IPS-20b (cell line): ENCODE results near the gene NF2.

Experiments used
- H3K27ac ChIP-seq: one replicate; pipeline ENCODE4 v1.5.1; 2013; ENCODE audit warnings: low read length
- H3K27me3 ChIP-seq: 2 replicates; pipeline ENCODE4 v1.6.1; 2013; ENCODE audit warnings: mild to moderate bottlenecking, low read length, inconsistent platforms; ENCODE audit not compliant: insufficient read depth
- H3K36me3 ChIP-seq: 2 replicates; pipeline ENCODE4 v1.6.1; 2013; ENCODE audit warnings: low read depth, mild to moderate bottlenecking, inconsistent platforms, low read length, moderate library complexity; ENCODE audit not compliant: insufficient read depth
- H3K4me1 ChIP-seq: 2 replicates; pipeline ENCODE4 v1.6.1; 2013; ENCODE audit warnings: mild to moderate bottlenecking, control low read depth, inconsistent platforms, low read length, moderate library complexity; ENCODE audit not compliant: insufficient read depth
- H3K4me3 ChIP-seq: 2 replicates; pipeline ENCODE4 v1.5.1; 2013; ENCODE audit warnings: mild to moderate bottlenecking, low read length, inconsistent platforms
- H3K9ac ChIP-seq: 2 replicates; pipeline ENCODE4 v1.6.1; 2013; ENCODE audit warnings: low read depth, mild to moderate bottlenecking, inconsistent platforms, low read length, moderate library complexity
- H3K9me3 ChIP-seq: 2 replicates; pipeline ENCODE4 v1.6.1; 2013; ENCODE audit warnings: mild to moderate bottlenecking, low read depth, low read length, inconsistent platforms; ENCODE audit not compliant: insufficient read depth

Gene NF2

GRCh38 chr22:29733362-29734201, 130.1 kb downstream of the NF2 start:
- H3K27ac ChIP-seq: no peak overlapping the region
- H3K27me3 ChIP-seq: no peaks in the 10 kb centered on the region
- H3K4me1 ChIP-seq: peaks cover 11% of the 10 kb centered on the region; the same call in 1 of the 2 replicates
- no peaks in the 10 kb centered on the region for H3K36me3 ChIP-seq
- no peak overlapping the region for H3K9ac ChIP-seq
- no peaks in the 10 kb centered on the region for H3K9me3 ChIP-seq
- H3K4me3 ChIP-seq: no peak overlapping the region

- peaks cover 11% of the 10 kb centered on the region; the same call in 1 of the 2 replicates for H3K4me1 ChIP-seq
- no peaks in the 10 kb centered on the region for H3K27me3 ChIP-seq
- no peaks in the 10 kb centered on the region for H3K9me3 ChIP-seq
- H3K4me3 ChIP-seq: no peak overlapping the region
- H3K36me3 ChIP-seq: no peaks in the 10 kb centered on the region
- H3K9ac ChIP-seq: no peak overlapping the region; the same call in 1 of the 2 replicates
- no peak overlapping the region for H3K27ac ChIP-seq
Measured at GRCh38 chr22:29734406-29734805, 131.0 kb downstream of the NF2 start.

DNA sequence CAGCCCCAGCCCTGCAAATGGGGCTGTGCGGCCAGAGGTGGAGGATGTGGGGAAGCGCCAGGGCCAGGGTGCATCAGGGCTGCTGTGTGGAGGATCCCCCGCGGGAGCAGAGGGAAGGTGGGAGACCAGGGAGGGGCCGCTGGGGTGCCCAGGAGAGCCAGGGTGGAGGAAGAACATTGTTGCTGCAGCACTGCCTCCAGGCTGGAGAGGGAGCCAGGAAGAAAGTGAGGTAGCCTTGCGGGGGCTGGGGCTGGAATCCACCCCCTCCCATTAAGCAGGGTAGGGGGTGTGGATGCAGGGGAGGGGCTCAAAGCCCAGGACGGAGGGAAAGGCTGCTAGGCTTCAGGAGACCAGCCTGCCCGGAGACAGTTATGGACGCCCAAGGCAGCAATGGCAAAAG, 131.4 kb downstream of the NF2 start:
- Histone ChIP-seq H3K4me3 (no peak overlapping the region), H3K36me3 (no peaks in the 10 kb centered on the region), H3K9me3 (no peaks in the 10 kb centered on the region), H3K27me3 (no peaks in the 10 kb centered on the region), H3K4me1 (peaks cover 11% of the 10 kb centered on the region; the same call in 1 of the 2 replicates), H3K27ac (no peak overlapping the region), H3K9ac (no peak overlapping the region; the same call in 1 of the 2 replicates)

GRCh38 chr22:29735416-29735815, 132.0 kb downstream of the NF2 start:
- no peaks in the 10 kb centered on the region for H3K9me3 ChIP-seq
- H3K36me3 ChIP-seq: no peaks in the 10 kb centered on the region
- H3K4me3 ChIP-seq: no peak overlapping the region
- no peaks in the 10 kb centered on the region for H3K27me3 ChIP-seq
- no peak overlapping the region for H3K9ac ChIP-seq
- H3K27ac ChIP-seq: no peak overlapping the region
- peaks cover 11% of the 10 kb centered on the region; the same call in 1 of the 2 replicates for H3K4me1 ChIP-seq

DNA sequence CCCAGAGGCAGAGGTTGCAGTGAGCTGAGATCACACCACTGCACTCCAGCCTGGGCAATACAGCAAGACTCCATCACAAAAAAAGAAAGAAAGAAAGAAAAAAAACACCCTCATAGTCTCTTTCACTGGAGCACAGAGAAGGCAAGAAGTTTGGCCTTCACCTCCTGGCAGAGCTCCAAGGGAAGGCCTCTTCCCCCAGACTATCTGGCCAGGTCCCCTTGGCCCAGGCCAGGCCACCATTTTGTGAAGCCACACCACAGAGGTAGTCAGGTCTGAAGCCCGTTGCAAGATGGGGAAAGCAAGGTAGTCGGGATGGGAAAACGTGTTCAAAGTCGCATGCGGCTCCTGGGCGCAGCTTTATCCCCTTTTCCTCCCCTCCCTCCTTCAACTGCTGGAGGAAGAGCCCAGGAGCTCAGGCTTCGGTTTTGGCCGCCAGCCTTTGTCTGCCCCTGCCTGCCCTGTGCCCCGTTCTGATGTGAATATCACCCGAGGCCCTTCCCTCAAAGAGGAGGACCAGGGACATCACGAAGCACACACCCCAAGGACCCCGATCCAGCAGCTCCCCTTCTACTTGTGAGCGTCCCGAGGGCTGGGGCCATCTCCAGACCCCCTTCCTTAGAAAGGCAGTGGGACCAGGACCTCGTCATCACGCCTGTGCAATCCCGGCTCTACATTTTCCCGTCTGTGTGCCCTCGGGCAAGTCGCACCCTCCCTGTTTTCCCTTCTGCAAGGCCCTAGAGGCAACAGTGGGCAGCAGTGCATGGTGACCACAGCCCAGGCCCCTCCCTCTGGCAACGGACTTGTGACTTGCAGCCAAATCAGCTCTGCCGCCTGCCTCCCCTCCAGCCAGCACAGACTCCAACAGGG, 134.1 kb downstream of the NF2 start:
- Histone ChIP-seq H3K9ac (no peak overlapping the region), H3K27ac (no peak overlapping the region)

GRCh38 chr22:29738118-29738815, 134.8 kb downstream of the NF2 start:
- no peaks in the 10 kb centered on the region for H3K9me3 ChIP-seq
- no peak overlapping the region for H3K9ac ChIP-seq
- H3K27me3 ChIP-seq: no peaks in the 10 kb centered on the region
- H3K36me3 ChIP-seq: no peaks in the 10 kb centered on the region
- H3K4me1 ChIP-seq: peaks cover 11% of the 10 kb centered on the region; the same call in 1 of the 2 replicates
- H3K27ac ChIP-seq: no peak overlapping the region
- no peak overlapping the region for H3K4me3 ChIP-seq

More for the DNA sequence above, 134.1 kb downstream of the NF2 start:
- Histone ChIP-seq H3K4me3 (no peak overlapping the region), H3K36me3 (no peaks in the 10 kb centered on the region), H3K27me3 (no peaks in the 10 kb centered on the region), H3K4me1 (peaks cover 11% of the 10 kb centered on the region; the same call in 1 of the 2 replicates), H3K9me3 (no peaks in the 10 kb centered on the region)

DNA sequence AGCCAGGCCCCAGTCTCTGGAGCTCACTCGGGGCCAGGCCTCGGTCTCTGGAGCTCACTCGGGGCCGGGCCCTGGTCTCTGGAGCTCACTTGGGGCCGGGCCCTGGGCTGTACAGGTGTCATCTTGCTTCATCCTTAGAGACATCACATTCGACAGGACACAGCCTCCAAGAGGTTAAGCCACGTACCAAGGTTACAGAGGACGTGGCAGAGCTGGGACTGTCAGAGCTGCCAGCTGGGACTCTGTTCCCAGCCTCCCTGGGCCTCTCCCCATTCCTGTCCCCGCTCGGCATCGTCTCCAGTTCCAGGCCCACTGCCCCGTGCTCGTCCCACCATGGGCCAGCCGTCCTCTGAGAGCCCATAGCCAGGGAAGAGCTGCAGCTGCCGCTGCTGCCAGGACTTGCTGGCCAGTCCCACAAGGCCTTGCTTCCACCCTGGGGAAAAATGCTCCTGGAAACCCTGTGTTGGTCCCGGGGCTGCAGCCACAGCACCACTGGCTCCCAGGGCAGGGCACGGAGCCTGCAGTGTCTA, 136.0 kb downstream of the NF2 start:
- Histone ChIP-seq H3K27ac (no peak overlapping the region), H3K4me1 (peaks cover 9% of the 10 kb centered on the region; the same call in 1 of the 2 replicates), H3K9ac (no peak overlapping the region), H3K27me3 (no peaks in the 10 kb centered on the region), H3K36me3 (no peaks in the 10 kb centered on the region), H3K9me3 (no peaks in the 10 kb centered on the region), H3K4me3 (no peak overlapping the region)

DNA sequence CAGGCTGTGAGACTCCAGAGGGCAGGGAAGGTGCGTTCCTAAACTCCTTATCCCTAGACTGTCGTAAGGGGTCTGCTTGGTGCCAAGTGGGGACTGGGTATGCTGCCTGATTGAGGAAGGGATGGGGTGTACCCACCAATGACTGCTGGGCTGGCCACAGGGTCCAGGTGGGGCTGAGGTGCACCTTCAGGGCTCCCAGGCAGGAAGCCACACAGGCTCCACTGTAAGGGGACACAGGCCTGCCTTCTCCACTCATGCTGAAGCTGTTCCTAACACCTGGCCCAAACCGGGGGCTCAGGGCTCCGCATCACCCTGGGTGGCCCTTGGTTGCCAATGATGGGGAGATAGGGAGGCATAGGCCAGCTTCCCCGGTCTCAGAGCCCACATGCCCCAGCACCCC, 136.8 kb downstream of the NF2 start:
- peaks cover 2% of the 10 kb centered on the region; the same call in 1 of the 2 replicates for H3K4me1 ChIP-seq
- H3K4me3 ChIP-seq: no peak overlapping the region
- H3K9me3 ChIP-seq: no peaks in the 10 kb centered on the region
- H3K36me3 ChIP-seq: no peaks in the 10 kb centered on the region
- H3K9ac ChIP-seq: no peak overlapping the region
- no peak overlapping the region for H3K27ac ChIP-seq
- H3K27me3 ChIP-seq: no peaks in the 10 kb centered on the region

DNA sequence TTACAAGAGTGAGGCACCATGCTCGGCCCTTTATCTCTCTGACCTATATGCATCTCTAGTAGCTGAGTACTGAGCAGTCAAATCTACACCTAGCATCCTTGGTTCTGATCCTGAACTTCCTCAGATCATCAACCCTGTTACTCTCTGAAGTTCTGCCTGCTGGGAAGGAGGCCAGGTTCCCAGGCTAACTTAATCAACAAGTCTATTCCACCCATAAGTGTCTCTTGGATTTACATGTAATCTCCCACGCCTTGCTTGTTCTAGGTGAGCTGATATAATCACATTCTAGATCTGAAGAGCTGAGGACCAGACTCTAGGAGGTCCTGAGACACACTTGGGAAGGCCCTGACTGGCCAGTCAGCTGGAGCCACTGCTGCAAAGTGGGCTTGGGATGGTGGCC, 138.5 kb downstream of the NF2 start:
- no peaks in the 10 kb centered on the region for H3K27me3 ChIP-seq
- H3K4me3 ChIP-seq: no peak overlapping the region
- no peaks in the 10 kb centered on the region for H3K4me1 ChIP-seq
- no peaks in the 10 kb centered on the region for H3K9me3 ChIP-seq
- no peak overlapping the region for H3K27ac ChIP-seq
- no peaks in the 10 kb centered on the region for H3K36me3 ChIP-seq
- H3K9ac ChIP-seq: no peak overlapping the region

GRCh38 chr22:29742326-29742725, 138.9 kb downstream of the NF2 start:
- no peak overlapping the region for H3K27ac ChIP-seq
- H3K4me3 ChIP-seq: no peak overlapping the region
- H3K9me3 ChIP-seq: no peaks in the 10 kb centered on the region
- H3K27me3 ChIP-seq: no peaks in the 10 kb centered on the region
- no peaks in the 10 kb centered on the region for H3K4me1 ChIP-seq
- no peak overlapping the region for H3K9ac ChIP-seq
- H3K36me3 ChIP-seq: no peaks in the 10 kb centered on the region

GRCh38 chr22:29744902-29745301, 141.5 kb downstream of the NF2 start:
- no peaks in the 10 kb centered on the region for H3K9me3 ChIP-seq
- H3K9ac ChIP-seq: no peak overlapping the region
- no peaks in the 10 kb centered on the region for H3K4me1 ChIP-seq
- H3K27ac ChIP-seq: no peak overlapping the region
- H3K4me3 ChIP-seq: no peak overlapping the region
- H3K27me3 ChIP-seq: no peaks in the 10 kb centered on the region
- no peaks in the 10 kb centered on the region for H3K36me3 ChIP-seq
